CD4-positive, alpha-beta T cell (primary cell): Measurements from ENCODE around the gene TAF11L14. TPM values are rescaled to one million over a fixed set of nuclear protein-coding genes. Genes with fewer than 3 reads are reported as not detected.

Experiments used
- ATAC-seq: fragments of 200-7000 bp; cut with Tn5 transposase; one replicate; pipeline ENCODE4 v1.10.0; 2022; ENCODE audit warnings: mild to moderate bottlenecking; ENCODE audit not compliant: poor library complexity
- CTCF ChIA-PET: fragments of 350-600 bp; sonication (Branson Sonifier 250); formaldehyde crosslinking; loops from one replicate; lab custom pipeline; 2021; ENCODE audit warnings: antibody characterized with exemption, inconsistent platforms; lab: Charles Lee
- POLR2A ChIA-PET: fragments of 350-600 bp; sonication (Branson Sonifier 250); formaldehyde crosslinking; loops from one replicate; lab custom pipeline; 2021; ENCODE audit warnings: antibody characterized with exemption, inconsistent platforms; lab: Charles Lee
- DNase-seq, 14 experiments: peaks; one replicate each; pipeline ENCODE4 v3.0.0-alpha.2; 2013 to 2020; ENCODE audit warnings: mixed read lengths in 2 of 14
- H3K27ac ChIP-seq, 2 donors: one replicate each; pipeline versions ENCODE4 v1.5.1 to v1.7.0; 2013; ENCODE audit warnings: low read length in 2 of 2, low read depth in 1 of 2, mild to moderate bottlenecking in 1 of 2
- H3K27me3 ChIP-seq, 2 experiments: 1 replicate in 1 of 2; 2 replicates in 1 of 2; pipeline versions ENCODE4 v1.6.1 to v1.7.0; 2013; ENCODE audit warnings: low read length in 2 of 2, control low read depth in 1 of 2, mild to moderate bottlenecking in 1 of 2, moderate library complexity in 1 of 2; ENCODE audit not compliant: insufficient read depth in 2 of 2, control insufficient read depth in 1 of 2
- H3K36me3 ChIP-seq: one replicate; pipeline ENCODE4 v1.6.1; 2013; ENCODE audit warnings: low read length, control low read depth; ENCODE audit not compliant: insufficient read depth
- H3K4me1 ChIP-seq: one replicate; pipeline ENCODE4 v1.6.1; 2013; ENCODE audit warnings: low read length, control low read depth; ENCODE audit not compliant: insufficient read depth
- H3K4me3 ChIP-seq: one replicate; pipeline ENCODE4 v1.5.1; 2013; ENCODE audit warnings: mild to moderate bottlenecking, low read length, moderate library complexity
- H3K9me3 ChIP-seq, 2 experiments: 1 replicate in 1 of 2; 2 replicates in 1 of 2; pipeline versions ENCODE4 v1.6.1 to v1.7.0; 2013; ENCODE audit warnings: low read length in 2 of 2, mild to moderate bottlenecking in 2 of 2, control low read depth in 1 of 2, moderate library complexity in 1 of 2; ENCODE audit not compliant: control insufficient read depth in 1 of 2, insufficient read depth in 1 of 2
- H3K27ac Mint-ChIP-seq: one replicate; pipeline ENCODE4 v1.8.0; 2020; ENCODE audit warnings: mixed read lengths
- H3K27me3 Mint-ChIP-seq: one replicate; pipeline ENCODE4 v1.8.0; 2021; ENCODE audit warnings: mixed read lengths
- H3K36me3 Mint-ChIP-seq: one replicate; pipeline ENCODE4 v1.8.0; 2021; ENCODE audit warnings: low read depth, mixed read lengths
- H3K4me1 Mint-ChIP-seq: one replicate; pipeline ENCODE4 v1.8.0; 2021; ENCODE audit warnings: low read depth, mixed read lengths
- H3K4me3 Mint-ChIP-seq: one replicate; pipeline ENCODE4 v1.8.0; 2020; ENCODE audit warnings: mild to moderate bottlenecking, mixed read lengths
- H3K9me3 Mint-ChIP-seq: one replicate; pipeline ENCODE4 v1.8.0; 2020; ENCODE audit warnings: mixed read lengths
- intact Hi-C, 2 experiments: fragments of 100-400 bp; cut with DNase I in 1 of 2; cut with micrococcal nuclease in 1 of 2; formaldehyde crosslinking; loops; one replicate each; pipeline versions ENCODE4 v1.15.1 to v1.9.0; 2023 to 2025; cut with DNase I, micrococcal nuclease
- total RNA-seq, 174 experiments: library from RNA in 2 of 174; stranded (reverse) in 2 of 174; gene quantifications; one replicate each; pipeline ENCODE4 v1.2.3 and lab custom pipeline; 2021 to 2026
- TF ChIP-seq, protein P1 (sequence below): fragments of 200-600 bp; IDR thresholded peaks from one replicate; pipeline ENCODE4 v1.8.0; 2022; ENCODE audit warnings: antibody characterized with exemption, mild to moderate bottlenecking

TAF11L14 gene
- total RNA-seq, 2 experiments from 2014 or later = not detected

DNA sequence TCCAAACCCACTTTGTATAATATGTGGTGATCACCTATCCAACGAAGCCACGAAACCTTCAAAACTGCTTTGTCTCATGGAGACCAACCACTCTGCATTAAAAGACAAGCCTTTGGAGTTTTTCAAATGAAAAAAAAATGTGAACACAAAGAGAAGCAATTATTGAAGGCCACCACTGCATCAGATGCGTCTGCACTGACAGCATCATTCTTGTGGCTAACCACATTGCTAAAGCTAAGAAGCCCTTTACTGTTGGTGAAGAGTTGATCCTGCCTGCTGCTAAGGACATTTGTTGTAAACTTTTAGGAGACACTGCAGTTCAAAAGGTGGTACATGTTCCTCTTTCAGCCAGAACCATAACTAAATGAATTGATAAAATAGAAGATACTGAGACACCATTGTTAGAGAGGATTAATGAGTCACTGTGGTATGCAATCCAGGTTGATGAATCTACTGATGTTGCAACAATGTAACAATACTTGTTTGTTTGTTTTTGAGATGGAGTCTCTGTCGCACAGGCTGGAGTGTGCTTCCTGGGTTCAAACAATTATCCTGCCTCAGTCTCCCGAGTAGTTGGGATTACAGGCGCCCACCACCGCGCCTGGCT lies 45.4 kb downstream of the TAF11L14 start:
- H3K9me3 Mint-ChIP-seq = no peaks in the 10 kb centered on the region
- H3K27me3 Mint-ChIP-seq = no peaks in the 10 kb centered on the region

DNA sequence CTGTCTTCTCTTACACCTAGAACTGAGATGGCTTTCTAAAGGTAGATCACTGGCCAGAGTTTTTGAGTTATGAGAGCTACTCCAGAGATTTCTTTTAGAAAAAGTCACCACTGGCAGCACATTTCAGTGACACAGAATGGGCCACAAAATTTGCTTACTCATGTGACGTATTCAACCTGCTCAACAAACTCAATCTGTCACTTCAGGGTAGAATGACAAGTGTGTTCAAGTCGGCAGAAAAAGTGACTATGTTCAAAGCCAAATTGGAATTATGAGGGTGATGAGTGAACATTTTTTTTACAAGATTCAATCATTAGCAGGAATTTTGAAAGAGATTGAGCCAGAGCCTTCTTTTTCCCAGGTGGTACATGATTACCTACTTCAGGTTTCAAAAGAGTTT lies 46.5 kb downstream of the TAF11L14 start:
- no peak overlapping the region for H3K27ac ChIP-seq
- Mint-ChIP-seq H3K4me1 (no peaks in the 10 kb centered on the region), H3K4me3 (no peak overlapping the region), H3K36me3 (no peaks in the 10 kb centered on the region), H3K27me3 (no peaks in the 10 kb centered on the region), H3K9me3 (no peaks in the 10 kb centered on the region), H3K27ac (no peak overlapping the region)
- H3K27me3 ChIP-seq = no peaks in the 10 kb centered on the region
- no peaks in the 10 kb centered on the region for H3K4me1 ChIP-seq
- TF ChIP-seq, protein P1, sequence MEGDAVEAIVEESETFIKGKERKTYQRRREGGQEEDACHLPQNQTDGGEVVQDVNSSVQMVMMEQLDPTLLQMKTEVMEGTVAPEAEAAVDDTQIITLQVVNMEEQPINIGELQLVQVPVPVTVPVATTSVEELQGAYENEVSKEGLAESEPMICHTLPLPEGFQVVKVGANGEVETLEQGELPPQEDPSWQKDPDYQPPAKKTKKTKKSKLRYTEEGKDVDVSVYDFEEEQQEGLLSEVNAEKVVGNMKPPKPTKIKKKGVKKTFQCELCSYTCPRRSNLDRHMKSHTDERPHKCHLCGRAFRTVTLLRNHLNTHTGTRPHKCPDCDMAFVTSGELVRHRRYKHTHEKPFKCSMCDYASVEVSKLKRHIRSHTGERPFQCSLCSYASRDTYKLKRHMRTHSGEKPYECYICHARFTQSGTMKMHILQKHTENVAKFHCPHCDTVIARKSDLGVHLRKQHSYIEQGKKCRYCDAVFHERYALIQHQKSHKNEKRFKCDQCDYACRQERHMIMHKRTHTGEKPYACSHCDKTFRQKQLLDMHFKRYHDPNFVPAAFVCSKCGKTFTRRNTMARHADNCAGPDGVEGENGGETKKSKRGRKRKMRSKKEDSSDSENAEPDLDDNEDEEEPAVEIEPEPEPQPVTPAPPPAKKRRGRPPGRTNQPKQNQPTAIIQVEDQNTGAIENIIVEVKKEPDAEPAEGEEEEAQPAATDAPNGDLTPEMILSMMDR = no peak
- ChIA-PET POLR2A (no interaction called here), CTCF (no interaction called here)
- H3K4me3 ChIP-seq = no peak overlapping the region
- peaks cover 0 to 7% of the 10 kb centered on the region in 2 experiments for H3K9me3 ChIP-seq
- DNase-seq = no peak
- H3K36me3 ChIP-seq = no peaks in the 10 kb centered on the region
- no peak for ATAC-seq
- intact Hi-C loops = no loop called here

More for the DNA sequence above, 45.4 kb downstream of the TAF11L14 start:
- ATAC-seq (no peak), DNase-seq (no peak)
- Mint-ChIP-seq H3K4me3 (no peak overlapping the region), H3K4me1 (no peaks in the 10 kb centered on the region), H3K27ac (no peak overlapping the region), H3K36me3 (no peaks in the 10 kb centered on the region)
- Histone ChIP-seq H3K36me3 (no peaks in the 10 kb centered on the region), H3K4me1 (no peaks in the 10 kb centered on the region), H3K27me3 (no peaks in the 10 kb centered on the region), H3K9me3 (peaks cover 0 to 7% of the 10 kb centered on the region in 2 experiments), H3K4me3 (no peak overlapping the region), H3K27ac (no peak overlapping the region)
- ChIA-PET CTCF (no interaction called here), POLR2A (no interaction called here)
- TF ChIP-seq, protein P1 = no peak
- intact Hi-C loops = no loop called here

Other genes starting within 250 kb of the TAF11L14 start
- not detected for gene TAF11L2, start 136.2 kb upstream of the TAF11L14 start, total RNA-seq
- not detected for gene TAF11L3, start 116.1 kb upstream of the TAF11L14 start, total RNA-seq
- not detected for gene TAF11L4, start 112.7 kb upstream of the TAF11L14 start, total RNA-seq
- not detected for gene TAF11L5, start 109.2 kb upstream of the TAF11L14 start, total RNA-seq
- not detected for gene TAF11L6, start 105.8 kb upstream of the TAF11L14 start, total RNA-seq
- not detected for gene TAF11L7, start 48.7 kb upstream of the TAF11L14 start, total RNA-seq
- gene TAF11L8, start 43.5 kb upstream of the TAF11L14 start, total RNA-seq = not detected
- gene TAF11L9, start 40.1 kb upstream of the TAF11L14 start, total RNA-seq = not detected
- gene TAF11L10, start 36.6 kb upstream of the TAF11L14 start, total RNA-seq = not detected
- gene TAF11L11, start 30.3 kb upstream of the TAF11L14 start, total RNA-seq = not detected
- not detected for gene TAF11L12, start 24.1 kb upstream of the TAF11L14 start, total RNA-seq
- not detected for gene TAF11L13, start 2.4 kb upstream of the TAF11L14 start, total RNA-seq